Ishikawa (cell line): ENCODE data around the gene SRRM2.

Experiments
- CEBPB ChIP-seq: IDR thresholded peaks from 2 replicates; pipeline ENCODE4 v1.6.1; 2012
- CREB1 ChIP-seq: IDR thresholded peaks from 2 replicates; pipeline ENCODE4 v1.6.1; 2012; ENCODE audit warnings: low read depth
- EGR1 ChIP-seq: IDR thresholded peaks from 2 replicates; pipeline ENCODE4 v1.6.1; 2012
- EP300 ChIP-seq: IDR thresholded peaks from 2 replicates; pipeline ENCODE4 v1.6.1; 2012; ENCODE audit warnings: borderline replicate concordance
- FOXM1 ChIP-seq: IDR thresholded peaks from 2 replicates; pipeline ENCODE4 v1.6.1; 2012; ENCODE audit warnings: low read depth, borderline replicate concordance
- MAX ChIP-seq: IDR thresholded peaks from 2 replicates; pipeline ENCODE4 v1.6.1; 2012
- NFIC ChIP-seq: IDR thresholded peaks from 2 replicates; pipeline ENCODE4 v1.6.1; 2012
- RAD21 ChIP-seq: IDR thresholded peaks from 2 replicates; pipeline ENCODE4 v1.6.1; 2012; ENCODE audit warnings: low read depth
- TAF1 ChIP-seq: IDR thresholded peaks from 2 replicates; pipeline ENCODE4 v1.6.1; 2012; ENCODE audit warnings: low read depth, mild to moderate bottlenecking
- TCF12 ChIP-seq: IDR thresholded peaks from 2 replicates; pipeline ENCODE4 v1.6.1; 2012; ENCODE audit warnings: low read depth
- TEAD4 ChIP-seq: IDR thresholded peaks from 2 replicates; pipeline ENCODE4 v1.6.1; 2012
- YY1 ChIP-seq: IDR thresholded peaks from 2 replicates; pipeline ENCODE4 v1.6.1; 2012; ENCODE audit warnings: low read depth
- ZBTB7A ChIP-seq: IDR thresholded peaks from 2 replicates; pipeline ENCODE4 v1.6.1; 2012; ENCODE audit warnings: low read depth
- TF ChIP-seq, protein P1 (sequence below): IDR thresholded peaks from 2 replicates; pipeline ENCODE4 v1.6.1; 2012; ENCODE audit warnings: low read depth, mild to moderate bottlenecking

- TF ChIP-seq NFIC (no peak), EGR1 (no peak), MAX (no peak), TEAD4 (no peak), TAF1 (no peak), EP300 (no peak), RAD21 (no peak), ZBTB7A (no peak), FOXM1 (no peak), TCF12 (no peak), CREB1 (no peak), CEBPB (no peak), YY1 (no peak)
- TF ChIP-seq, protein P1, sequence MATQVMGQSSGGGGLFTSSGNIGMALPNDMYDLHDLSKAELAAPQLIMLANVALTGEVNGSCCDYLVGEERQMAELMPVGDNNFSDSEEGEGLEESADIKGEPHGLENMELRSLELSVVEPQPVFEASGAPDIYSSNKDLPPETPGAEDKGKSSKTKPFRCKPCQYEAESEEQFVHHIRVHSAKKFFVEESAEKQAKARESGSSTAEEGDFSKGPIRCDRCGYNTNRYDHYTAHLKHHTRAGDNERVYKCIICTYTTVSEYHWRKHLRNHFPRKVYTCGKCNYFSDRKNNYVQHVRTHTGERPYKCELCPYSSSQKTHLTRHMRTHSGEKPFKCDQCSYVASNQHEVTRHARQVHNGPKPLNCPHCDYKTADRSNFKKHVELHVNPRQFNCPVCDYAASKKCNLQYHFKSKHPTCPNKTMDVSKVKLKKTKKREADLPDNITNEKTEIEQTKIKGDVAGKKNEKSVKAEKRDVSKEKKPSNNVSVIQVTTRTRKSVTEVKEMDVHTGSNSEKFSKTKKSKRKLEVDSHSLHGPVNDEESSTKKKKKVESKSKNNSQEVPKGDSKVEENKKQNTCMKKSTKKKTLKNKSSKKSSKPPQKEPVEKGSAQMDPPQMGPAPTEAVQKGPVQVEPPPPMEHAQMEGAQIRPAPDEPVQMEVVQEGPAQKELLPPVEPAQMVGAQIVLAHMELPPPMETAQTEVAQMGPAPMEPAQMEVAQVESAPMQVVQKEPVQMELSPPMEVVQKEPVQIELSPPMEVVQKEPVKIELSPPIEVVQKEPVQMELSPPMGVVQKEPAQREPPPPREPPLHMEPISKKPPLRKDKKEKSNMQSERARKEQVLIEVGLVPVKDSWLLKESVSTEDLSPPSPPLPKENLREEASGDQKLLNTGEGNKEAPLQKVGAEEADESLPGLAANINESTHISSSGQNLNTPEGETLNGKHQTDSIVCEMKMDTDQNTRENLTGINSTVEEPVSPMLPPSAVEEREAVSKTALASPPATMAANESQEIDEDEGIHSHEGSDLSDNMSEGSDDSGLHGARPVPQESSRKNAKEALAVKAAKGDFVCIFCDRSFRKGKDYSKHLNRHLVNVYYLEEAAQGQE: no peak
These were observed 2.5 kb upstream of the SRRM2 start for GRCh38 chr16:2749936-2750335.
